ENCODE results near the gene ZNF134. TPM values are rescaled to one million over a fixed set of nuclear protein-coding genes. Genes with fewer than 3 reads are reported as not detected.
A peak's percentile ranks its signal among the peaks of the same experiment; 100 is the strongest.

ZNF134 gene
- total and polyA plus RNA-seq, 2 donors (not counting 3 experiments of a cell fraction or from before 2014, with no cell fraction given): 6.4 to 12.3 TPM

DNA sequence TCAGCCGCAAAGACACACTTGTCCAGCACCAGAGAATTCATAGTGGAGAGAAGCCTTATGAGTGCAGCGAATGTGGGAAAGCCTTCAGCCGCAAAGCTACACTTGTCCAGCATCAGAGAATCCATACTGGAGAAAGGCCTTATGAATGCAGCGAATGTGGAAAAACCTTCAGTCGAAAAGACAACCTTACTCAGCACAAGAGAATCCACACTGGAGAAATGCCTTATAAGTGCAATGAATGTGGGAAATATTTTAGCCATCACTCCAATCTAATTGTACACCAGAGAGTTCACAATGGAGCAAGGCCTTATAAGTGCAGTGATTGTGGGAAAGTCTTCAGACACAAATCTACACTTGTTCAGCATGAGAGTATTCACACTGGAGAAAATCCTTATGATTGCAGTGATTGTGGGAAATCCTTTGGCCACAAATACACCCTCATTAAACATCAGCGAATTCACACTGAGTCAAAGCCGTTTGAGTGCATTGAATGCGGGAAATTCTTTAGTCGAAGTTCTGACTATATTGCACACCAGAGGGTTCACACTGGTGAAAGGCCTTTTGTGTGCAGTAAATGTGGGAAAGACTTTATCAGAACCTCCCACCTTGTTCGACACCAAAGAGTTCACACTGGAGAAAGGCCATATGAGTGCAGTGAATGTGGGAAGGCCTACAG lies 6.8 kb downstream of the ZNF134 start:
- POLR2A ChIA-PET: no interaction called here
- DNase-seq (ENCODE audit: low read depth, low spot score): peak; percentile 7
- no peak for FAIRE-seq
- BruUV-seq (replicated peaks): no TSS peak
- Histone ChIP-seq H3K9me1 (replicated peaks; ENCODE audit: control insufficient read depth, extremely low read depth, insufficient read depth, low read length) (no peaks in the 10 kb centered on the region), H3K36me3 (ENCODE audit: control insufficient read depth in 2 of 2, extremely low read depth in 1 of 2, insufficient read depth in 2 of 2, low read length in 2 of 2) (peaks cover 9 to 47% of the 10 kb centered on the region in 2 experiments), H3K79me2 (ENCODE audit: control insufficient read depth, insufficient read depth, low read length) (peaks cover 11% of the 10 kb centered on the region), H3K9ac (replicated peaks; ENCODE audit: extremely low read depth, insufficient read depth, low read length) (no peak overlapping the region), H3K4me1 (ENCODE audit: control insufficient read depth, extremely low read depth, insufficient read depth, low read length) (no peaks in the 10 kb centered on the region), H3K9me3 (replicated peaks; ENCODE audit: control insufficient read depth, insufficient read depth, low read length) (peaks cover 28% of the 10 kb centered on the region), H2AFZ (ENCODE audit: low read depth, low read length) (no peak overlapping the region), H3K27ac (ENCODE audit: insufficient read depth, low read depth, low read length) (no peak overlapping the region), H3K4me2 (ENCODE audit: insufficient read depth, low read length) (no peak overlapping the region), H3K4me3 (replicated peaks in 1 of 3; ENCODE audit: insufficient read depth in 1 of 3, low read depth in 1 of 3, low read length in 3 of 3) (no peak overlapping the region), H4K20me1 (replicated peaks; ENCODE audit: control insufficient read depth, extremely low read depth, insufficient read depth, low read length) (no peaks in the 10 kb centered on the region), H3K27me3 (ENCODE audit: control insufficient read depth in 2 of 2, insufficient read depth in 2 of 2, low read length in 2 of 2) (no peaks in the 10 kb centered on the region)
- CTCF ChIA-PET: no interaction called here
- dilution Hi-C loops (cut with MboI; ENCODE audit: extremely low pct_ligation_motif_present, low sequenced_read_pairs): no loop called here
- no peak for TF ChIP-seq MYC (IDR thresholded peaks at IDR 0.05; ENCODE audit: low read depth, low read length)
- TF ChIP-seq POLR2AphosphoS5 (IDR thresholded peaks at IDR 0.05; ENCODE audit: insufficient read depth, low read depth, low read length): no peak
- TF ChIP-seq POLR2A (IDR thresholded peaks at IDR 0.05; ENCODE audit: low read depth, low read length): no peak
- no peak for TF ChIP-seq FOS (IDR thresholded peaks at IDR 0.05; ENCODE audit: borderline replicate concordance, insufficient read depth, low read length)
- no peak for TF ChIP-seq JUN (IDR thresholded peaks at IDR 0.05; ENCODE audit: borderline replicate concordance, insufficient read depth, insufficient read length, low read depth)
- TF ChIP-seq GATA2 (IDR thresholded peaks at IDR 0.05; ENCODE audit: insufficient read depth, insufficient read length, low read depth, low read length): no peak
- TF ChIP-seq, protein P1, sequence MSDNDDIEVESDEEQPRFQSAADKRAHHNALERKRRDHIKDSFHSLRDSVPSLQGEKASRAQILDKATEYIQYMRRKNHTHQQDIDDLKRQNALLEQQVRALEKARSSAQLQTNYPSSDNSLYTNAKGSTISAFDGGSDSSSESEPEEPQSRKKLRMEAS (IDR thresholded peaks at IDR 0.05; ENCODE audit: insufficient read depth, insufficient read length): no peak
- TF ChIP-seq, protein P2, sequence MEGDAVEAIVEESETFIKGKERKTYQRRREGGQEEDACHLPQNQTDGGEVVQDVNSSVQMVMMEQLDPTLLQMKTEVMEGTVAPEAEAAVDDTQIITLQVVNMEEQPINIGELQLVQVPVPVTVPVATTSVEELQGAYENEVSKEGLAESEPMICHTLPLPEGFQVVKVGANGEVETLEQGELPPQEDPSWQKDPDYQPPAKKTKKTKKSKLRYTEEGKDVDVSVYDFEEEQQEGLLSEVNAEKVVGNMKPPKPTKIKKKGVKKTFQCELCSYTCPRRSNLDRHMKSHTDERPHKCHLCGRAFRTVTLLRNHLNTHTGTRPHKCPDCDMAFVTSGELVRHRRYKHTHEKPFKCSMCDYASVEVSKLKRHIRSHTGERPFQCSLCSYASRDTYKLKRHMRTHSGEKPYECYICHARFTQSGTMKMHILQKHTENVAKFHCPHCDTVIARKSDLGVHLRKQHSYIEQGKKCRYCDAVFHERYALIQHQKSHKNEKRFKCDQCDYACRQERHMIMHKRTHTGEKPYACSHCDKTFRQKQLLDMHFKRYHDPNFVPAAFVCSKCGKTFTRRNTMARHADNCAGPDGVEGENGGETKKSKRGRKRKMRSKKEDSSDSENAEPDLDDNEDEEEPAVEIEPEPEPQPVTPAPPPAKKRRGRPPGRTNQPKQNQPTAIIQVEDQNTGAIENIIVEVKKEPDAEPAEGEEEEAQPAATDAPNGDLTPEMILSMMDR (IDR thresholded peaks at IDR 0.05; ENCODE audit: extremely low read depth in 1 of 2, insufficient read depth in 1 of 2, low read depth in 1 of 2, low read length in 2 of 2): no peak
- TF ChIP-seq EZH2 (IDR thresholded peaks at IDR 0.05; ENCODE audit: borderline replicate concordance, low read depth, low read length, severe bottlenecking): no peak
- intact Hi-C loops (cut with micrococcal nuclease): no loop called here
